ENCODE measurements around the gene EEPD1. TPM values are rescaled to one million over a fixed set of nuclear protein-coding genes. Genes with fewer than 3 reads are reported as not detected.
A peak's percentile ranks its signal among the peaks of the same experiment; 100 is the strongest.

The EEPD1 gene
- total and polyA plus RNA-seq, 11 donors: 3.7 to 12.2 (median 7.7) TPM

- TF ChIP-seq POLR2A (IDR thresholded peaks at IDR 0.05): no peak
- TF ChIP-seq CTCF (IDR thresholded peaks at IDR 0.05): no peak
- H3K27ac ChIP-seq: peak overlapping the region in 5 of 12 donors; percentile 10 to 70 (median 39)
- no peaks in the 10 kb centered on the region for H3K27me3 ChIP-seq
- ATAC-seq (peak in 2 of 4 donors; percentile 8 to 33), DNase-seq (no peak)
- intact Hi-C loops (cut with DNase I): loop anchor here in 4 of 10 donors (5.0 to 10.0 kb wide), 5 partner anchors 46 to 76 kb away; partner anchors contain the start of gene EEPD1 (in 1 of the 4)
- peaks cover 6 to 76% (median 47%) of the 10 kb centered on the region in 12 donors for H3K4me1 ChIP-seq
- H3K9me3 ChIP-seq: no peaks in the 10 kb centered on the region
- H3K36me3 ChIP-seq: no peaks in the 10 kb centered on the region
- H3K4me3 ChIP-seq: no peak overlapping the region
Measured at GRCh38 chr7:36208426-36208825, 55.4 kb downstream of the EEPD1 start.

GRCh38 chr7:36208997-36209813 lies 56.2 kb downstream of the EEPD1 start:
- no peak for TF ChIP-seq POLR2A (IDR thresholded peaks at IDR 0.05)
- TF ChIP-seq CTCF (IDR thresholded peaks at IDR 0.05): no peak
- intact Hi-C loops (cut with DNase I): loop anchor here in 4 of 10 donors (5.0 to 10.0 kb wide), 5 partner anchors 47 to 76 kb away; partner anchors contain the start of gene EEPD1 (in 1 of the 4)
- ATAC-seq: no peak
- Histone ChIP-seq H3K36me3 (no peaks in the 10 kb centered on the region), H3K27ac (peak overlapping the region in 2 of 12 donors; percentile 53 to 70), H3K9me3 (no peaks in the 10 kb centered on the region), H3K4me3 (no peak overlapping the region), H3K4me1 (peaks cover 6 to 68% (median 45%) of the 10 kb centered on the region in 12 donors), H3K27me3 (no peaks in the 10 kb centered on the region)
- DNase-seq: no peak
- 63 to 78% (median 65%) methylated on average over 9 of the region's 9 CpGs for WGBS, 4 donors

GRCh38 chr7:36209814-36210183 lies 56.7 kb downstream of the EEPD1 start:
- Histone ChIP-seq H3K36me3 (no peaks in the 10 kb centered on the region), H3K27ac (peak overlapping the region in 1 of 12 donors; percentile 53), H3K4me3 (no peak overlapping the region), H3K4me1 (peaks cover 6 to 65% (median 42%) of the 10 kb centered on the region in 12 donors), H3K9me3 (no peaks in the 10 kb centered on the region), H3K27me3 (no peaks in the 10 kb centered on the region)
- TF ChIP-seq CTCF (IDR thresholded peaks at IDR 0.05) (no peak), POLR2A (IDR thresholded peaks at IDR 0.05) (no peak)
- DNase-seq: no peak
- intact Hi-C loops (cut with DNase I): loop anchor here in 4 of 10 donors (5.0 to 10.0 kb wide), 5 partner anchors 47 to 75 kb away; partner anchors contain the start of gene EEPD1 (in 1 of the 4)
- 39 to 58% (median 45%) methylated on average over 5 of the region's 5 CpGs for whole genome bisulfite sequencing, 4 donors
- no peak for ATAC-seq

- TF ChIP-seq CTCF (IDR thresholded peaks at IDR 0.05) (no peak), POLR2A (IDR thresholded peaks at IDR 0.05) (no peak)
- Histone ChIP-seq H3K4me1 (peaks cover 6 to 65% (median 38%) of the 10 kb centered on the region in 12 donors), H3K27ac (peak overlapping the region in 1 of 12 donors; percentile 53), H3K4me3 (no peak overlapping the region), H3K27me3 (no peaks in the 10 kb centered on the region), H3K9me3 (no peaks in the 10 kb centered on the region), H3K36me3 (no peaks in the 10 kb centered on the region)
- 59 to 79% (median 71%) methylated on average over 5 of the region's 5 CpGs for WGBS, 4 donors
- ATAC-seq: no peak
- DNase-seq: no peak
- intact Hi-C loops (cut with DNase I): no loop called here
Measured at GRCh38 chr7:36210291-36210922, 57.4 kb downstream of the EEPD1 start.
